Measurements from ENCODE around the gene UMODL1. TPM values are rescaled to one million over a fixed set of nuclear protein-coding genes. Genes with fewer than 3 reads are reported as not detected.

Gene UMODL1
- total RNA-seq, 2 experiments from 2014 or later: not detected

DNA sequence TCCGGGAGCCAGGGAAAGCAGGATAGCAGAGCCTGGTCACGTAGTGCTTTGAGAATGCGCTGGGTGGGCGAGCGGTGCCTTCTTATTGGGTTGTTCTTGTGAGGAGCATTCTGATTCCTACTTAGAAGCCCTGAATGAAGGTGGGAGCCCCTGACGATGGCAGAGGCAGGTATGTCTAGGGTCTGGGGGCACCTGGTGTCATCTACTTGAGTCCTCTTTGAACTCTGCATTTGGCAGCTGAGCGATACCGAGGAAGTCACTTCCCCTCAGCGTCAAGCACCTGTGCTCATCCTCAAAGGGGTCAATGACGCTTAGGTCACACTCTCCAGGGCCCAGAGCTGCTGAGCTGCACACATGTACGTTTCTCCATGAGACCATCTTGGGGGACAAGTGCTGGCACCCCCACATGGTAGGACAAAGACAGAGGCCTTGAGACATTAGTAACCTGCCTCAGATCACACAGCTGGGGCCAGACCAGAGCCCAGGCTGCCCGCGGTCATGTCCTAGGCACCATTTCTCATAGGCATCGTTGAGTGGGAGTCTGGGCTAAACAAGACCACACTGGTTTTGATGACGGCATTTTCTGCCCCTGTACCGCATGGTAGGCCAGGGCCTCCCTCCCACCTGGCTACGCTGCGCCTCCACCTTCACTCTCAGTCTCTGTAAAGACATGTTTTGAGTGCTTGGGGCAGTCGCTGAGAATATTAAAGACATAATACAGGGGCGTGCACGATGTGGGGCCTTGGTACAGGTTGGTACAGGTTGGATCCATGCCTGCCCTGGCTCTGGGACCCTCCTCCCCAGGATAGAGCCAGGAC is 78.7 kb downstream of the UMODL1 start:
- DNase-seq (no peak), ATAC-seq (no peak)
- POLR2A ChIA-PET: no interaction called here
- TF ChIP-seq, protein P1, sequence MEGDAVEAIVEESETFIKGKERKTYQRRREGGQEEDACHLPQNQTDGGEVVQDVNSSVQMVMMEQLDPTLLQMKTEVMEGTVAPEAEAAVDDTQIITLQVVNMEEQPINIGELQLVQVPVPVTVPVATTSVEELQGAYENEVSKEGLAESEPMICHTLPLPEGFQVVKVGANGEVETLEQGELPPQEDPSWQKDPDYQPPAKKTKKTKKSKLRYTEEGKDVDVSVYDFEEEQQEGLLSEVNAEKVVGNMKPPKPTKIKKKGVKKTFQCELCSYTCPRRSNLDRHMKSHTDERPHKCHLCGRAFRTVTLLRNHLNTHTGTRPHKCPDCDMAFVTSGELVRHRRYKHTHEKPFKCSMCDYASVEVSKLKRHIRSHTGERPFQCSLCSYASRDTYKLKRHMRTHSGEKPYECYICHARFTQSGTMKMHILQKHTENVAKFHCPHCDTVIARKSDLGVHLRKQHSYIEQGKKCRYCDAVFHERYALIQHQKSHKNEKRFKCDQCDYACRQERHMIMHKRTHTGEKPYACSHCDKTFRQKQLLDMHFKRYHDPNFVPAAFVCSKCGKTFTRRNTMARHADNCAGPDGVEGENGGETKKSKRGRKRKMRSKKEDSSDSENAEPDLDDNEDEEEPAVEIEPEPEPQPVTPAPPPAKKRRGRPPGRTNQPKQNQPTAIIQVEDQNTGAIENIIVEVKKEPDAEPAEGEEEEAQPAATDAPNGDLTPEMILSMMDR (IDR thresholded peaks at IDR 0.05): no peak
- Mint-ChIP-seq H3K4me3 (no peak overlapping the region), H3K4me1 (ENCODE audit: low read depth) (peaks cover 3% of the 10 kb centered on the region), H3K27ac (no peak overlapping the region), H3K9me3 (no peaks in the 10 kb centered on the region), H3K27me3 (no peaks in the 10 kb centered on the region), H3K36me3 (ENCODE audit: low read depth) (no peaks in the 10 kb centered on the region)
- CTCF ChIA-PET: interaction anchor here (1.4 to 6.2 kb wide), 2 partner anchors 109 to 110 kb away, joined by 4 to 133 read pairs; no protein-coding TSS in a partner anchor
- intact Hi-C loops (cut with micrococcal nuclease): loop anchor here (5.0 to 10.0 kb wide), 2 partner anchors 107 to 275 kb away; no protein-coding TSS in a partner anchor

DNA sequence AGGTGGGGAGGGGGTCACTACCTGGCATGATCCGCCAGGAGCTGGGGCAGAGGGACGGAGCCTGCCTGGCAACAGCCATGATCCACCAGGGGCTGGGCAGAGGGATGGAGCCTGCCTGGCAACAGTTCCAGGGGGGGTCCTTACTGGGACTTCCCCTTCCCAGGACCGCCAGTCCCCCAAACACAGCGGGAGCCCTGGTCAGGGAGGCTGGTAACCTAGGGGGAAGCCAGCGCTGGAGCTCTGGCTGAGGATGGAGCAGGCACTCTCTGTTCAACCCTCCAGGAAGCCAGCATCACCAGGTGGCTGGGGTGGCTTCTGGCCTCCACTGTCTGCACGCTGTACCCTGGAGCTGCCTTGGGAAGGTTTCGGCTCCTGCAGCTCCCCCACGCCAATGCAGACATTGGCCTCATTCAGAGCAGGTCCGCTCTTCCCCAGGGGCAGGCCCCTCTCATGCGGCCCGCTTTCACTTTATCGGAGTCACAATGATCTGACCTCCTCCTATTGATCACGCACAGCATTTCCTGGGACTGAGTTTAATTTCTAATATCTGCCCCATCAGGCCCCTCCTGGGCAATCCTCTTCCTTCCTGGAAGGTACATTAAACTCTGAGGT is 79.5 kb downstream of the UMODL1 start:
- no peak for ATAC-seq
- H3K4me1 Mint-ChIP-seq (ENCODE audit: low read depth): peaks cover 3% of the 10 kb centered on the region
- CTCF ChIA-PET: interaction anchor here (1.4 kb wide), 1 partner anchor 108 kb away, joined by 4 read pairs; no protein-coding TSS in a partner anchor
- H3K9me3 Mint-ChIP-seq: no peaks in the 10 kb centered on the region
- H3K36me3 Mint-ChIP-seq (ENCODE audit: low read depth): no peaks in the 10 kb centered on the region
- TF ChIP-seq, protein P1 (IDR thresholded peaks at IDR 0.05): no peak
- intact Hi-C loops (cut with micrococcal nuclease): no loop called here
- H3K27me3 Mint-ChIP-seq: no peaks in the 10 kb centered on the region
- no peak overlapping the region for H3K27ac Mint-ChIP-seq
- H3K4me3 Mint-ChIP-seq: no peak overlapping the region
- DNase-seq: no peak
- POLR2A ChIA-PET: no interaction called here

DNA sequence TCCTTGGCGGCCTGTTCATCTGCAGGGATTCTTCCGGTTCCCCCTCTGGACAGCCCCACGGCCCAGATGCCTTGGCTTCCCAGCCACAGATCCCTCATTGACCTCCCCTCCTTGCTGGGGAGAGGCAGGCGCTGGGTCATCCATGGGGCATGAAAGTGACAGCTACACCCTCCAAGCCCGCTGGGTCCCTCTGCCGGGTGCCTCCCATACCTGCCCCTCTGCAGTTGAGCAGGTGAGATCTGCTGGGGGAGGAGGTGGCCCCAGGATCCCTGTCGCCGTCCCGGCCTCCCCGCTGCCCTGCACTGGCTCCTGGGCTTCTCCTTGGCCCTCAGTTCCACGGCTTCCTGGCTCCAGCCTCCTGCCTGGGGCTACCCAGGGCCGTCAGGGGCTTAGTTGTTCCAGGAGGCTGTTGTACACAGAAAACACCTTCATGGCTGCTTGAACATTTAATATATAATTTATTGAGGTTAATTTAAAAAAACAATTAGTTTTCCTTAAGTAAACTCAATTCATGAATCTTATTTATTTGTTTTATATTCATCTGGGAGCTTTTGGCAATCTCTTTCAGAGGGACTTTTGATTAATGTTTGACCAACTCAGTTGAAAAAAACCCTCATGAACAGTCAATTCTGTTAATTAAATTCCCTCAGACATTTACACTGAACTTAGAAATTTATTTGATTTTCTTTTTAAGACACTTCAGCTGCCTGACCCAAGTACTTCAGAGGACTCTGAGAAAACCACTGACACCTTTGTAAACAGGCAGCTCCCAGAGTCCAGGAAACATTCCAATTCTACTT is 80.2 kb downstream of the UMODL1 start:
- H3K4me3 Mint-ChIP-seq: no peak overlapping the region
- TF ChIP-seq, protein P1 (IDR thresholded peaks at IDR 0.05): no peak
- intact Hi-C loops (cut with micrococcal nuclease): no loop called here
- H3K4me1 Mint-ChIP-seq (ENCODE audit: low read depth): no peaks in the 10 kb centered on the region
- POLR2A ChIA-PET: no interaction called here
- no peak overlapping the region for H3K27ac Mint-ChIP-seq
- CTCF ChIA-PET: interaction anchor here (0.6 to 1.4 kb wide), 4 partner anchors 26 to 348 kb away, joined by 3 to 4 read pairs (median 4); no protein-coding TSS in a partner anchor
- DNase-seq (no peak), ATAC-seq (no peak)
- H3K27me3 Mint-ChIP-seq: no peaks in the 10 kb centered on the region
- H3K36me3 Mint-ChIP-seq (ENCODE audit: low read depth): no peaks in the 10 kb centered on the region
- no peaks in the 10 kb centered on the region for H3K9me3 Mint-ChIP-seq

DNA sequence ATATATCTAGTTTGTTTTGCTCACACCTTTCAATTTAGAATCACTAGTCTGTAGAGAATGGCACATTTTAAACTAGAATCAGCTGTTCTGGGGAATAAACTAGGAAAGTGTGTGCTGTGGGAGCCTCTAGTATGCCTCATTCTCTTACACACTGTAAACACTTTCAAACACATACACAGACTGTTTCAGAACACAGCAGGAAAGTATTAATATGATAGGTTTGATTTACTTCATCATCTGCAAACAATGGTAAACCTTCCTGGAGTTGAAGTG is 80.8 kb downstream of the UMODL1 start:
- no peak overlapping the region for H3K27ac Mint-ChIP-seq
- no peak for DNase-seq
- intact Hi-C loops (cut with micrococcal nuclease): no loop called here
- no peaks in the 10 kb centered on the region for H3K36me3 Mint-ChIP-seq (ENCODE audit: low read depth)
- CTCF ChIA-PET: interaction anchor here (0.6 to 2.5 kb wide), 4 partner anchors 26 to 349 kb away, joined by 3 to 20 read pairs (median 4); no protein-coding TSS in a partner anchor
- no peaks in the 10 kb centered on the region for H3K27me3 Mint-ChIP-seq
- no peaks in the 10 kb centered on the region for H3K9me3 Mint-ChIP-seq
- no peak for ATAC-seq
- no peak overlapping the region for H3K4me3 Mint-ChIP-seq
- POLR2A ChIA-PET: no interaction called here
- TF ChIP-seq, protein P1 (IDR thresholded peaks at IDR 0.05): no peak
- H3K4me1 Mint-ChIP-seq (ENCODE audit: low read depth): no peaks in the 10 kb centered on the region

All from activated CD8-positive, alpha-beta T cell treated with anti-CD3 and anti-CD28 coated beads for 36 hours (primary cell).